GM18499 (cell line): ENCODE measurements around the gene SOX13.

Source experiments
- ATAC-seq: cut with Tn5 transposase; IDR thresholded peaks from one replicate; pipeline ENCODE4 v1.9.1; 2021; ENCODE audit warnings: moderate number of reproducible peaks; ENCODE audit not compliant: insufficient read depth, unreplicated experiment

The SOX13 gene

GRCh38 chr1:204149635-204150565 lies 77.0 kb downstream of the SOX13 start:
- no peak for ATAC-seq

- no peak for ATAC-seq
Measured at GRCh38 chr1:204150702-204151551, 78.0 kb downstream of the SOX13 start.

- no peak for ATAC-seq
Measured at GRCh38 chr1:204151552-204152309, 78.8 kb downstream of the SOX13 start, which contains the start of gene ETNK2. Gene ETNK2 (minus strand): TSS chr1:204152044. CDS start chr1:204151852, 192 bp downstream.

- no peak for ATAC-seq
Measured at GRCh38 chr1:204152310-204153044, 79.6 kb downstream of the SOX13 start.

- ATAC-seq = no peak
Measured at GRCh38 chr1:204153667-204154066, 80.8 kb downstream of the SOX13 start.

- no peak for ATAC-seq
Measured at GRCh38 chr1:204154568-204155255, 81.8 kb downstream of the SOX13 start.

GRCh38 chr1:204155881-204156280 lies 83.0 kb downstream of the SOX13 start:
- ATAC-seq = no peak

GRCh38 chr1:204157962-204158361 lies 85.0 kb downstream of the SOX13 start:
- no peak for ATAC-seq

GRCh38 chr1:204161609-204162493 lies 88.9 kb downstream of the SOX13 start:
- ATAC-seq = no peak

GRCh38 chr1:204162494-204163074 lies 89.7 kb downstream of the SOX13 start:
- no peak for ATAC-seq

- no peak for ATAC-seq
Measured at GRCh38 chr1:204166219-204166618, 93.3 kb downstream of the SOX13 start, which contains the start of gene REN. Gene REN (minus strand): TSS chr1:204166337. CDS start chr1:204166293, 44 bp downstream.

- no peak for ATAC-seq
Measured at GRCh38 chr1:204167730-204168129, 94.8 kb downstream of the SOX13 start.

- ATAC-seq = no peak
Measured at GRCh38 chr1:204169858-204170257, 96.9 kb downstream of the SOX13 start.

GRCh38 chr1:204170494-204171155 lies 97.7 kb downstream of the SOX13 start:
- no peak for ATAC-seq

GRCh38 chr1:204171751-204172178 lies 98.8 kb downstream of the SOX13 start:
- no peak for ATAC-seq

GRCh38 chr1:204172404-204173029 lies 99.6 kb downstream of the SOX13 start:
- ATAC-seq = no peak

GRCh38 chr1:204174958-204175357 lies 102.0 kb downstream of the SOX13 start:
- no peak for ATAC-seq
